Measurements from ENCODE around the gene NKD1. TPM values are rescaled to one million over a fixed set of nuclear protein-coding genes. Genes with fewer than 3 reads are reported as not detected.

NKD1 gene
- polyA plus RNA-seq, 3 donors = 0.01 TPM; not detected in 2

DNA sequence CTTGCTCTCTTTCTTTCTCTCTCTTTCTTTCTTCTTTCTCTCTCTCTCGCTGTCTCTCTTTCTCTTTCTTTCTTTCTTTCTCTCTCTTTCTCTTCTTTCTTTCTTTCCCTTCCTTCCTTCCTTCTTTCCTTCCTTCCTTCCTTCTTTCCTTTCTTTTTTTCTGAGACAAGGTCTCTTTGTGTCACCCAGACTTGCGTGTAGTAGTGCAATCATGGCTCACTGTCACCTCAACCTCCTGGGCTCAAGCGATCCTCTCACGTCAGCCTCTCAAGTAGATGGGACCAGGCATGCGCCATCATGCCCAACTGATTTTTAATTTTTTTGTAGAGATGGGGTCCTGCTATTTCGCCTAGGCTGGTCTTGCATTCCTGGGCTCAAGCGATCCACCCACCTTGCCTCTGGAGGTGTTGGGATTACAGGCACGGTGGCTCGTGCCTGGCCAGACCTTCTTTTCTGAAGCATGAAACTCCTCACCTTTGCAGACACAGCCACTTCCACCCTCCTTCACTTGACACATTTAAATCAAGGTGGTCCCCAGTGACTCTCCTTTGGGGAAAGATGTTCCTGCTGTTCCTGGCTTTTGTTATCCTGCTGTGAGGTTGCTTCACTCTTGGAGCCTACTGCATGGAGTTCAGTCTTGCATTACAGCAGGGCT lies 26.8 kb upstream of the NKD1 start:
- no peaks in the 10 kb centered on the region for H3K4me1 ChIP-seq (ENCODE audit: control insufficient read depth in 1 of 2, insufficient read depth in 2 of 2, low read length in 2 of 2)
- H3K79me2 ChIP-seq (ENCODE audit: insufficient read depth, low read length) = no peaks in the 10 kb centered on the region
- intact Hi-C loops (cut with micrococcal nuclease) = no loop called here
- H3K36me3 ChIP-seq (replicated peaks in 1 of 2; ENCODE audit: control insufficient read depth in 1 of 2, insufficient read depth in 2 of 2, low read length in 2 of 2) = no peaks in the 10 kb centered on the region
- no peaks in the 10 kb centered on the region for H4K20me1 ChIP-seq (ENCODE audit: insufficient read depth, low read length)
- no peak for DNase-seq
- H3K27me3 ChIP-seq (ENCODE audit: control insufficient read depth in 2 of 2, insufficient read depth in 2 of 2, low read length in 2 of 2) = no peaks in the 10 kb centered on the region
- H3K36me3 Mint-ChIP-seq = no peaks in the 10 kb centered on the region
- H3K27ac ChIP-seq (ENCODE audit: low read depth in 1 of 2, low read length in 2 of 2) = no peak overlapping the region
- H3K9ac ChIP-seq (ENCODE audit: insufficient read depth, low read length, poor library complexity, severe bottlenecking) = no peak overlapping the region
- WGBS (ENCODE audit: insufficient coverage) = 87% methylated on average over 4 of the region's 9 CpGs
- H3K9me3 ChIP-seq (replicated peaks in 1 of 2; ENCODE audit: control insufficient read depth in 1 of 2, insufficient read depth in 1 of 2, low read length in 2 of 2) = peaks cover 9 to 14% of the 10 kb centered on the region in 2 donors
- TF ChIP-seq, protein P1, sequence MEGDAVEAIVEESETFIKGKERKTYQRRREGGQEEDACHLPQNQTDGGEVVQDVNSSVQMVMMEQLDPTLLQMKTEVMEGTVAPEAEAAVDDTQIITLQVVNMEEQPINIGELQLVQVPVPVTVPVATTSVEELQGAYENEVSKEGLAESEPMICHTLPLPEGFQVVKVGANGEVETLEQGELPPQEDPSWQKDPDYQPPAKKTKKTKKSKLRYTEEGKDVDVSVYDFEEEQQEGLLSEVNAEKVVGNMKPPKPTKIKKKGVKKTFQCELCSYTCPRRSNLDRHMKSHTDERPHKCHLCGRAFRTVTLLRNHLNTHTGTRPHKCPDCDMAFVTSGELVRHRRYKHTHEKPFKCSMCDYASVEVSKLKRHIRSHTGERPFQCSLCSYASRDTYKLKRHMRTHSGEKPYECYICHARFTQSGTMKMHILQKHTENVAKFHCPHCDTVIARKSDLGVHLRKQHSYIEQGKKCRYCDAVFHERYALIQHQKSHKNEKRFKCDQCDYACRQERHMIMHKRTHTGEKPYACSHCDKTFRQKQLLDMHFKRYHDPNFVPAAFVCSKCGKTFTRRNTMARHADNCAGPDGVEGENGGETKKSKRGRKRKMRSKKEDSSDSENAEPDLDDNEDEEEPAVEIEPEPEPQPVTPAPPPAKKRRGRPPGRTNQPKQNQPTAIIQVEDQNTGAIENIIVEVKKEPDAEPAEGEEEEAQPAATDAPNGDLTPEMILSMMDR (IDR thresholded peaks at IDR 0.05) = no peak
- peaks cover 12 to 16% (median 15%) of the 10 kb centered on the region in 3 donors for H3K27me3 Mint-ChIP-seq (ENCODE audit: low read depth in 3 of 3)
- H3K27ac Mint-ChIP-seq = no peak overlapping the region
- no peak overlapping the region for H3K4me2 ChIP-seq (replicated peaks; ENCODE audit: extremely low read depth, low read length, poor library complexity, severe bottlenecking)
- peak overlapping the region in 1 of 2 donors; percentile 28 for H3K4me3 Mint-ChIP-seq
- H2AFZ ChIP-seq (ENCODE audit: insufficient read depth, low read depth, low read length, poor library complexity, severe bottlenecking) = no peak overlapping the region
- H3K4me3 ChIP-seq (replicated peaks in 1 of 3; ENCODE audit: low read depth in 2 of 3, low read length in 3 of 3) = no peak overlapping the region
- peaks cover 6 to 19% (median 12%) of the 10 kb centered on the region in 7 donors for H3K9me3 Mint-ChIP-seq
- no peaks in the 10 kb centered on the region for H3K4me1 Mint-ChIP-seq

DNA sequence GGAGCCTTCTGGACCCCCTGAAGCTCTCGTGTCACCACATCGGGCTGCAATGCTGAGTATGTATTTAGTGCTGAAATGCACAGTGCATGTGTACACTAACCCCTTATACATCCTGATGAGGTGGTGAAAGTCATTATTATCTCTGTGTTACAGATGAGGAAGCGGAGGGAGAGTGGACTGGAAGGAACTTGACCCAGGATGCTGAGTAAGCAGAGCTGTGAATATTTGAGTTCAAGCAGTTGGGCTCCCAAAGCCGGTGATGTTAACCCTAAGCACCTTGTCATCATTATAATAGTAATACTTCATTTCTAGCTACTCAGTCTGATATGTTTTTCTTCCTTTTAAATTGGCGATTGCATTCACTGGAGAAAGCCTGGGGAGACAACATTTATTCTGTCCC lies 25.9 kb upstream of the NKD1 start:
- TF ChIP-seq, protein P1 (IDR thresholded peaks at IDR 0.05) = no peak
- Mint-ChIP-seq H3K9me3 (peaks cover 1 to 9% (median 3%) of the 10 kb centered on the region in 7 donors), H3K27me3 (ENCODE audit: low read depth in 3 of 3) (peaks cover 13 to 15% (median 15%) of the 10 kb centered on the region in 3 donors), H3K27ac (no peak overlapping the region), H3K4me3 (no peak overlapping the region), H3K4me1 (no peaks in the 10 kb centered on the region), H3K36me3 (no peaks in the 10 kb centered on the region)
- Histone ChIP-seq H3K36me3 (replicated peaks in 1 of 2; ENCODE audit: control insufficient read depth in 1 of 2, insufficient read depth in 2 of 2, low read length in 2 of 2) (no peaks in the 10 kb centered on the region), H3K4me2 (replicated peaks; ENCODE audit: extremely low read depth, low read length, poor library complexity, severe bottlenecking) (no peak overlapping the region), H3K79me2 (ENCODE audit: insufficient read depth, low read length) (no peaks in the 10 kb centered on the region), H3K4me3 (replicated peaks in 1 of 3; ENCODE audit: low read depth in 2 of 3, low read length in 3 of 3) (no peak overlapping the region), H3K27ac (ENCODE audit: low read depth in 1 of 2, low read length in 2 of 2) (no peak overlapping the region), H4K20me1 (ENCODE audit: insufficient read depth, low read length) (no peaks in the 10 kb centered on the region), H3K9me3 (replicated peaks in 1 of 2; ENCODE audit: control insufficient read depth in 1 of 2, insufficient read depth in 1 of 2, low read length in 2 of 2) (peaks cover 5 to 7% of the 10 kb centered on the region in 2 donors), H3K27me3 (ENCODE audit: control insufficient read depth in 2 of 2, insufficient read depth in 2 of 2, low read length in 2 of 2) (no peaks in the 10 kb centered on the region), H3K9ac (ENCODE audit: insufficient read depth, low read length, poor library complexity, severe bottlenecking) (no peak overlapping the region), H3K4me1 (ENCODE audit: control insufficient read depth in 1 of 2, insufficient read depth in 2 of 2, low read length in 2 of 2) (no peaks in the 10 kb centered on the region), H2AFZ (ENCODE audit: insufficient read depth, low read depth, low read length, poor library complexity, severe bottlenecking) (no peak overlapping the region)
- WGBS (ENCODE audit: insufficient coverage) = no CpG with 5 or more reads among the region's 5 CpGs
- no peak for DNase-seq
- intact Hi-C loops (cut with micrococcal nuclease) = no loop called here
